Renal pelvis (tissue), 4 donors: Measurements from ENCODE around the gene LDB2. TPM values are rescaled to one million over a fixed set of nuclear protein-coding genes. Genes with fewer than 3 reads are reported as not detected.

Source experiments
- DNase-seq: peaks from one replicate; pipeline ENCODE4 v3.0.0-alpha.2; 2013
- polyA plus RNA-seq, 3 donors: library from polyadenylated mRNA; unstranded; fragments of 120-200 nt; gene quantifications; one replicate each; pipeline ENCODE4 v1.2.1, GENCODE V29; 2013; ENCODE audit not compliant: insufficient read length in 3 of 3

The LDB2 gene
- polyA plus RNA-seq, 3 donors, result 72.0 to 79.8 (median 78.2) TPM

DNA sequence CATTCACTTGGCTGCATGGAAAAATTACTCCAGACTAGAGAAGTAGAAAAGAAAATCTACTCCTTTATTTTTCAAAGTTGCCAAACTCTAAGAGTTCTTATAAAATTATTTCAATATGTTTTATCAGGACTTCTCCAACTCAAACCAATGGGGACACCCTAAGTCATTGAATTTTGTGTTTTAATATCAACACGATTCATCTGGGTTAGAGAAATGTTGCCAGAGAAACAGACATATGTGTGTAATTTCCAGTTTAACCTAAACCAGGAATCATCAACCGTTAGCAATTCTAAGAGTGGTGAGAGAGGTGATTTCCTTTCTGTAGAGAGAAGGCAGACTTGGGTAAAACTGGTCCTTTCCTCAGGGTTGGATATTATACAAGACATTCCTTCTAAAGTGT, 291.8 kb downstream of the LDB2 start:
- DNase-seq, result no peak

DNA sequence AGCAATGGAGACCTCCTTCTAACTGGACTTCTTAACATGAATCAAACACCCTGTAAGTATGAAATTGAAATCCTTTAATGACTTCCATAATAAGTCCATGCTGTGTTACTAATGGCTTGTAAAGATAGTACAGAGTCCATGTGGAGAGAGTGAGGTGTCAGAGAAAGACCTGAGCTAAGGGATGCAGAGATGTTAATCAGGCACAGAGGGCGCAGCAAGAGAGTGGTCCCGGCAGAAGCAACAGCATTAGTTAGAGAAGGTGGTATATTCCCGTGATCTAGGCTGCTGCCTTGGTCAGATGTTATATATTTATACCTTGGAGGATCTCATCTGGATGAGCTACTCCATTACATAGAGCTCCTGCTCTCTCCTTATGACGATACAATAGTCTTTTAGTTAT, 295.3 kb downstream of the LDB2 start:
- no peak for DNase-seq

GRCh38 chr4:16598597-16599206, 299.7 kb downstream of the LDB2 start:
- DNase-seq, result no peak

- DNase-seq, result no peak
Observed at GRCh38 chr4:16597845-16598596, 300.4 kb downstream of the LDB2 start.

DNA sequence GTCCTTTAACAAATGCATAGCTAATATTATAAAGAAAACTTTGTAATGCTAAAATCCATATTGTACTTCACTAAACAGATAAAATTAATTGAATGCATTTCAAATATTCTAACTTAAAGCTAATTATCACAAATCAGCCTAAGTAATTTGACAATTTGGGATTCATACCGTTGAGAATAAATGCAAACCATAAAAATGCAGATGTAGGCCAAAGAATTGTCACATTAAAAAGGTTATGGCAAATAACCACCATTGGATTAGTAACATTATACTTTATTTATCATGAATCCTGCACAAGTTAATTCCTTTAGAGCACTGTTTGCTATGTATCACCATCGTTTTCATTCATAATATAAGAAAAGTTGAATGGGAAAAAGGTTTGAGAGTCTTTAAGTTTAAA, 301.0 kb downstream of the LDB2 start:
- DNase-seq, result no peak

- no peak for DNase-seq
Observed at GRCh38 chr4:16596267-16596666, 302.2 kb downstream of the LDB2 start.

DNA sequence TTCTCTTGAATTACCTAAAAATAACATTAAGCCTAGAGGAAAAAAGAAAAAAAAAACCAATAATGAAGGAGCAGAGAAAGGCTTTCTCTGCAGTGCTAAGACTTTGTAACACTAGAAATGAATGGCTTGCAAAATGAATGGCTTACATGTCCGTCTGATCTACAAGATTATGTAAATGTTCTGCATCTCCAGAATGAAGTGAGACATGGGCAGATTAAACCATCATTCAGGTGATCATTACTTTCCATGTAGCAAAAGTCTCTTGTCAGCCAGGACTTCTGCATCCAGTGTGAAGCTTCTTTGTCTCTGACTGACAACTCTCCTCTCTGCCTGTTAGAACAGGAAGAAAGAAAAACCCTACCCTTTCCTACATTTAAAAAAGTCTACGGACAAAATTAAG, 304.3 kb downstream of the LDB2 start:
- DNase-seq, result no peak

DNA sequence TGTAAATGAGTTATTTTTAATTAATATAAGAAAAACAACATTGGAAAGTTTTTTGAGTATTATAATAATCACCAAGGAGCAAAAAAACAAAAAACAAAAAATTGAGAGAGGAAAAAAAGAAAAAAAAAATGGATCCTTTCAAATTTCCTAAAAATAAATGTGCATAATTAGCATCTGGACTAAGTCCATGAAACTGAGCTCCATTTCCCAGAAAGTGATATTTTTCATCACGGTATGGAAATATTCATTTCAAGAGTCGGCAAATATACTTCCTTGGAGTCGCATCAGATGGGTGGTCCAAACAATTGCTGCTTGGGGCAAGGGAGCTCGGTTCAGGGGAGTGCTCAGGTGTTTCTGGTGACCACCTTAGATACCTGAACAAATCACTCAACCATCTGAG, 305.1 kb downstream of the LDB2 start:
- no peak for DNase-seq

DNA sequence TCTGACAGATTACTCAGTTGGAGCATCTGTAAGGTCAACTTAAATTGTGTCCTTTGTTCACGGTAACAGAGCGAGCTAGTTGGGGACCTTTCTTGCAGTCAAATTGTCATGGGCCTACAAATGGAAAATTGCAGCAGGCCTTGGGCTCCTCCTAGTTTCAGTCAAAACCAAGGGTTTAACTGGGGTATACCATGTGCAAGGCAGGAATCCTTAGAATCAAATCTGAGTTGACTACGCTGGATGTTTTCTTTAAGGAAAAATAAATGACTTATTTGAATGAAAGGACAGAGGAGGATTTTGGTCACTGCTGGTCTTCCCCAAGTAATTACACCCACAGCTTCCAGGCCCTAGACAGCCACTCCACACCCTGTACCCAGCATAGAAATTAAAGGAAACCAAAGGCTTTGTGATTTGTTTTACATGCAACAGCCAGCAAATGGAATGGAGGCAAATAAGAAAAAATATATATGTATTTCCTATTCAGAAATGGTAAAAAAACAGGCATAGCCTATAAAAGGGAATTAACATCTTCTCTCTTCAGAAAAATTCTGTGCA, 307.1 kb downstream of the LDB2 start:
- DNase-seq, result no peak

- no peak for DNase-seq
Observed at GRCh38 chr4:16590797-16591196, 307.6 kb downstream of the LDB2 start.

DNA sequence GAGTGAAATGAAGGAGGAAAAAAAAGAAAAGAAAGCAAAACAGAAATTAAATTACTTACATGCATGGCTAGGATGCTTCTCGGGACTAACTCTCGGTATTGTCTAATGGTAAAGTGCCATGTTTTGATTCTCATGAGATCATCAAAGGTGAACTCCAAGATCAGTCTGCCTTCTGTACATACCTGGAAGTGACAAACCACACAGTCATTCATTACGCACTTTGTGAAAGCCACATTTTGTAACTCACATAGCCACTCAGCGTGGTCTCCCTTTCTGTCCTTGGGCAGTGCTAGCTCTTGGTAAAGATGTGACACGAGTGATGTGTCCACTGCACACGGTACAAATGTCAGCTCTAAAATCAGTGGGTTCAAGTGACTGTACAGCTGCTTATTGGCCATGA, 309.8 kb downstream of the LDB2 start:
- no peak for DNase-seq

DNA sequence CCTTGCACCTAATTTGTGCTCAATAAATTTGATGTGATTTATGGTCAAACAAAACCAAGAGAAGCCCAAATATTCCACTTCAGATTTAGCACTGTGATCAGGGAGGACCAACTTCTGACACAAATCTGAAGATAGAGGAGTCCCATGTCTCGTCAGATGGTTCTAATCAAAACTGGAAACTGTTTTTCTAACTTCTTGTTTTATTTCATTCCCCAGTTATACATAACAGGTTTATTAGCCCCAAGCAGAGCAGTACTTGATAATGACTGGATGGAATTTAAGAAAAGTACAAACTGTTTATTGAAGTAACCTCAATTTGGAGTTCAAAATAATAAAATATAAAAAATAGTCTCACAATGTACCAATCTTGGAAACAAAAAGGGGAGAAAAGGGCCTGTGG, 310.3 kb downstream of the LDB2 start:
- peak; percentile 54 for DNase-seq

- DNase-seq, result no peak
Observed at GRCh38 chr4:16585053-16585452, 313.4 kb downstream of the LDB2 start.

- no peak for DNase-seq
Observed at GRCh38 chr4:16583764-16584163, 314.7 kb downstream of the LDB2 start.

DNA sequence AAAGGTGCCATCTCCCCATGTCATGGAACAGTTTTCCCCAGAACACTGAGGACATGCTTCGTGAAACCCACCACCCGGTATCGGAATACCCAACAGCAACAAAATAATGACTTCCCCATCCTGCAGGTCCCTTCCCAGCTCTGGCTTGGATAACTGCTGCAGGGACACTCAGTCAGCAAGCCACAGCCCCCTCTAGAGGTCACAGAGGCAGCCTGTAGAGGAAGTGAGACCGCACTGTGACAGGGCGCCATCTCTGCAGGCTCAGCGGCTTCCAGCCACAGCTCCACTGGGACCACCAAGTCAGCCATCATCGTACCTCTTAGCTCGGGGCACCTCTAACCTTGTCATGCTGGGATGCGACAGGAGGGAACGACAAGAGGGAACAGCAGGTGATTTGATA, 315.9 kb downstream of the LDB2 start:
- DNase-seq, result no peak

- no peak for DNase-seq
Observed at GRCh38 chr4:16582036-16582435, 316.4 kb downstream of the LDB2 start.

DNA sequence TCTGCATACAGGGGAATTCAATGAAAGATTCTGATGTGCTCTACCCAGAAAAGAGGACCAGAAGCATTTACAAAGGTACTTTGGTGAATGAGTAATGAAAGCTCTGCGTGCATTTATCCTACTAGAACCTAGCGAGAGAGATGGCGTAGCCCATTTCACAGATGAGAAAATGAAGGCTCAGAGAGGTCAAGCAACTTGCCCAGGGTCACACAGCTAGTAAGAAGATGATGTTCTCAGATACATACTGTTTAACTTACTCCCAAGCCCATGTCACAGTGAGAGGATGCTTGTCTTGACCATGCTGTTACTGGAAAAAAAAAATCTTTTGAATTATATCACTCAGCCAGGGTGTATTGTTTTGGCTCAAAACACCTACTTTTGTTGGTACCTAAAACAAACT, 317.3 kb downstream of the LDB2 start:
- DNase-seq, result no peak

DNA sequence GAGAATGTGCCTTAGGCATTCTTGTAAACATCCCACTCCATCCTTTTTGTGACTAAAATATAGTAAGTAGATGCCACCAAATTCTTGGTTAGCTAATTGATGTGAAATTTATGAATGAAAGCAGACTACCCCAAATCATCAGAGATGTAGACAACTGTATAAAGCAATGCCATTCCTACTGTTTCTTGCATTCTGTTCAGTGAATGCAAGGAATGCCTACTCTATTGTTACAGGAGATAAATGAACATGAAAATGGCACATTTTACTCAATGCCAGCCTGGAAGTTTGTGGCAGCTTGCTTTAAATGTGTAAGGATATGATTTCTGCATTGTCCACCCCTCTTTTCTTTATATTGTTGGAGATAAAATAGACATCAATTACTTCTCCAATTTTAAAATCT, 317.9 kb downstream of the LDB2 start:
- DNase-seq, result no peak

GRCh38 chr4:16579866-16580265, 318.6 kb downstream of the LDB2 start:
- no peak for DNase-seq

DNA sequence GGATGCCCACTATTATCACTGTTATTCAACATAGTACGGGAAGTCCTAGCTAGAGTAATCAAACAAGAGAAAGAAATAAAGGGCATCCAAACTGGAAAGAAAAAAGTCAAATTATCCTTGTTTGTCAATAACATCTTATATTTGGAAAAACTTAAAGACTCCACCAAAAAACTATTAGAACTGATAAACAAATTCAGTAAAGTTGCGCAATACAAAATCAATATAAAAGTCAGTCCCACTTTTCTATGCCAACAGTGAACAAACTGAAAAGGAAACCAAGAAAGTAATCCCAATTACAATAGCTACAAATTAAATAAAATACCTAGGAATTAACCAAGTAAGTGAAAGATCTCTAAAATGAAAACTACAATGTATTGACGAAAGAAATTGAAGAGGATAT, 321.3 kb downstream of the LDB2 start:
- no peak for DNase-seq

DNA sequence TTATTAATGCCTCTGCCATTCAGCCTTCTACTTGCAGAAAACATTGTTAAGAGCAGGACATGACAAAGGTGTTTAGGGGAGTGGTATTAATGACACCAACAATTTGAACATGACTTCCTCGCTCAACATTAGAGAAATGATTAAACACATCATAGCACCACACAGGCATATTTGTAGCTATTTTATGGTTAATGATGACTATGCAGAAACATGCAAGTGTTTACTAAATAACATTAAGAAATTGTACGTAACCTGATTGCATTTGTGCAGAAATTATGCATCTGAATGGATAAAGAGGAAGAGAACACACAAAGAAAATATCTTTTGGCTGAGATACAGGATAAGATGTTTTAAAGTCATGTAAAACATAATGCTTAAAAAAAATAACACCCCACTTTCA, 323.5 kb downstream of the LDB2 start:
- no peak for DNase-seq

DNA sequence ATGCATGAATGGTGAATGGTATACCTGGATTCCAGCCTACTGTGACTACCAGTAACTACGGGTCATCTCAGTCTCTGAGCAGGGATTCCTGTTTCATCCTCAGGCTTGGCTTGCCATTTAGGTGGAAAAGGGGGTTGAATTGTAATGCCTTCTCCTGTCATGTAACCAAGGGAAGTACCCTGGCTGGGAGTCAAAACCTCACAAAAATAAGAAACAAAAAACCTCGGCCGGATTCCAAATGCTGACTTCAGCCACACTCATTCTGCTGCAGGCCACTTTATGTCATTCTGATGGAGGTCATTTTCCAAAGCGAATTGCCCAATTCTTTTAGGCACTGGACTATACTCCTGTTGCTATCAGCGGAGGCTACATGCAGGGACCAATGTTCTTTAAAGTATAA, 324.7 kb downstream of the LDB2 start:
- DNase-seq, result no peak

- DNase-seq, result no peak
Observed at GRCh38 chr4:16573206-16573605, 325.2 kb downstream of the LDB2 start.

GRCh38 chr4:16572631-16573030, 325.8 kb downstream of the LDB2 start:
- DNase-seq, result no peak
